Measurements from ENCODE around the gene RTN4R. TPM values are rescaled to one million over a fixed set of nuclear protein-coding genes. Genes with fewer than 3 reads are reported as not detected.
"Not testable (repeated sequence)": the region's sequence is repeated elsewhere in the genome, so short reads cannot be mapped to it uniquely, and the experiment has no call there.

Gene RTN4R
- total RNA-seq, 1 donor from 2014 or later = 36.0 TPM

DNA sequence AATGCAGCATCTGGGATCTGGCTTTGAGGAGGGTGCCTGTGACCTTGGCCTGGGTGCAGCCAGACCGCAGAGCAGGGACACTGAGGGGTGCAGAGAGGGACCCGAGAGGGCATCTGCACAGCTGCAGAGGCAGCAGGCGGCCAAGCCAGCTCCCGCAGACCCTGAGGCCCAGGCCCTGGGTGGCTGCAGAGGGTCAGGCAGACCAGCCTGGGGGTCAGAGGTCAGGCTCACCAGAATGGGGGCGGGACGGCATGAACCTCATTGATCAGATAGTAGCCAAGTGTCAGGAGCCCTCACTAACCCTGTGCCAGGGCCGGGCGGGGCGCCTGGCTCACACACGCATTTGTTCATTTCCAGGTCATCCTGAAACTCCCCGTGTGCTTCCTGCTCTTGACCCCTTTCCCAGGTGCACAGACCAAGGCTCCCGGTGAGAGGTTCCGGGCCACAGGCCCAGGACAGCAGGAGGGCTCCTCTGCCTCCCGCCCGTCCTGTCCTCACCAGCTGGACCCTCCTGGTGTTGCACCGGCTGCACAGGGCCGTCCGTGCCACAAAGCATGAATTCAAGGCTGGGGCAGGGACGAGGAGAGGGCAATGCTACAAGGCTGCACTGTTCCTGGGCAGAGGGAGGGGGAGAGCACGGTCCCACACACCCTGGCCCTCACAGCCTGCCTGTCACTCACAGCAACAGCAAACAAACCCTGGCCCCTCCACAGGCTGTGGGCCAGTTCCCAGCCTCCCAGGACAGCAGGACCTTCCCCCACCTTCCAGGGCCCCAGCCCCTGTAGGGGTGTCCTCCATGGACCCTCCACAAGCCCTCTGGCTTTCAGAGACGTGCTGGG lies 3.3 kb downstream of the RTN4R start:
- Mint-ChIP-seq H3K4me1 (ENCODE audit: low read depth) (peaks cover 17% of the 10 kb centered on the region), H3K4me3 (ENCODE audit: low read depth) (no peak overlapping the region), H3K9me3 (ENCODE audit: low read depth) (no peaks in the 10 kb centered on the region), H3K27ac (no peak overlapping the region), H3K36me3 (ENCODE audit: insufficient read depth) (no peaks in the 10 kb centered on the region), H3K27me3 (no peaks in the 10 kb centered on the region)
- no peak for DNase-seq (ENCODE audit: low spot score, unreplicated experiment)
- no peak for TF ChIP-seq CTCF (IDR thresholded peaks at IDR 0.05; ENCODE audit: unreplicated experiment)

GRCh38 chr22:20263404-20264281 lies 4.5 kb downstream of the RTN4R start:
- H3K4me1 Mint-ChIP-seq (ENCODE audit: low read depth) = peaks cover 14% of the 10 kb centered on the region
- H3K4me3 Mint-ChIP-seq (ENCODE audit: low read depth); H3K9me3 Mint-ChIP-seq (ENCODE audit: low read depth); H3K27ac Mint-ChIP-seq; H3K36me3 Mint-ChIP-seq (ENCODE audit: insufficient read depth); DNase-seq (ENCODE audit: low spot score, unreplicated experiment); H3K27me3 Mint-ChIP-seq: not testable (repeated sequence)

DNA sequence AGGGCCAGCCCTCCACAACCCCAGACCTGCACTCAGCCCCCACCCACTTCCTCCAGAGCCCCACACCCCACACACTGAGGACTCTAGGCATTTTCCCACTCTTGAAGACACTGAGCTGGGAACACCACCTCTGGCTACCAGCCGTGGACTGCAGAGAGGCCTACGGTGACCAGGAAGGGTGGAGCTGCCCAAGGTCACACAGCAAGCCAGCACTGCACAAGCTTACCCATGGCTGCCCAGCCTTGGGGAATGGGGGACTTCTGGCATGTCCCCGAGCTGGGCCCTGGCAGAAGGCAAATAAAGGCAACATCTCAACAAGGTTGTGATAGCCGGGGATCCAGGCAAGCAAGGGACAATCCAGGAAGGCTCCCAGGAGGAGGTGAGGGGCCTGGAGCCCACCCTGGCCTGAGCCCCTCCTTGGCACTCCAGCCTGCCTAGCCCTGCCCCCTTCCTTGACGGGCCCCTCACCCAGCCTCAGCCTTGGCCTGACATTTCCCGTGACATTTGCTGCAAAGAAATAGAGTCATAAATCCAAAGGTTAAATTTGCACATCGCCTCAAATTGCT lies 5.5 kb downstream of the RTN4R start:
- no peak for TF ChIP-seq CTCF (IDR thresholded peaks at IDR 0.05; ENCODE audit: unreplicated experiment)
- no peak for DNase-seq (ENCODE audit: low spot score, unreplicated experiment)
- Mint-ChIP-seq H3K27ac (no peak overlapping the region), H3K9me3 (ENCODE audit: low read depth) (no peaks in the 10 kb centered on the region), H3K4me3 (ENCODE audit: low read depth) (no peak overlapping the region), H3K36me3 (ENCODE audit: insufficient read depth) (no peaks in the 10 kb centered on the region), H3K4me1 (ENCODE audit: low read depth) (peaks cover 13% of the 10 kb centered on the region), H3K27me3 (no peaks in the 10 kb centered on the region)

DNA sequence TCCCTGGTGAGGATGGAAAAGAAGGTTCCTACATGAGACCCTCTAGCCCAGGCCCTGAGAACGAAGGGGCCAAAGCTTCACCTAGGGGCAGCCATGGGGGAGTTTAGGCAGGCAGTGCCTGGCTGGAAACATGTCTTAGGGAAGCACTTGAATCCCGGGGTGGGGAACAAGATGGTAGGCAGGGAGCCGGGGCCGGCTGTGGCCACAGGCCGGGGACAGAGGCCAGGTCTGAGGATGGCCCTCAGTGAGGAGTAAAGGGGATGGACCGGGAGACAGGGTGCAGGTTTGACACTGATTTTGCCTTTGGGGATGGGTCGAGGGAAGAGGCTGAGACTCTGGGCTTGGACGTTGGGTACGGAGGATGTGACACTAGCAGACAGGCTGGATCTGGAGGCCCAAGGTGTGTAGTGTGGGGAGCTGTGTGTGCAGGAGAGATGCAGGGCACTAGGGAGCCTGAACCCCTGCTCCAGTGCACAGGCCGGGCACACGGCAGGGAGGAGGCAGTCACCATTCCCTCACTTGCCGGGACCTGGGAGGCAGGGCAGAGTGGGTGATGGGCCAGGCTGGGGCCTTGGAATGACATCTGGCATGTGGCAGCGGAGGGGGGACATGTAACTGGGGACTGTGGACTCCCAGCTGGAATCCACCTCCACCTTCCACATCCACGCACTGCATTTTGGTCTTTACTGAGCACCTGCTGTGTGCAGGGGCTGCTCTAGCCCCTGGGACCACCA lies 6.1 kb downstream of the RTN4R start:
- TF ChIP-seq CTCF (IDR thresholded peaks at IDR 0.05; ENCODE audit: unreplicated experiment) = no peak
- H3K4me1 Mint-ChIP-seq (ENCODE audit: low read depth) = peaks cover 13% of the 10 kb centered on the region
- no peak overlapping the region for H3K27ac Mint-ChIP-seq
- no peaks in the 10 kb centered on the region for H3K27me3 Mint-ChIP-seq
- H3K4me3 Mint-ChIP-seq (ENCODE audit: low read depth) = no peak overlapping the region
- no peaks in the 10 kb centered on the region for H3K36me3 Mint-ChIP-seq (ENCODE audit: insufficient read depth)
- no peaks in the 10 kb centered on the region for H3K9me3 Mint-ChIP-seq (ENCODE audit: low read depth)
- no peak for DNase-seq (ENCODE audit: low spot score, unreplicated experiment)

GRCh38 chr22:20260071-20260765 lies 7.9 kb downstream of the RTN4R start:
- Mint-ChIP-seq H3K4me1 (ENCODE audit: low read depth) (peaks cover 9% of the 10 kb centered on the region), H3K36me3 (ENCODE audit: insufficient read depth) (no peaks in the 10 kb centered on the region), H3K9me3 (ENCODE audit: low read depth) (no peaks in the 10 kb centered on the region), H3K4me3 (ENCODE audit: low read depth) (no peak overlapping the region), H3K27me3 (no peaks in the 10 kb centered on the region), H3K27ac (no peak overlapping the region)
- no peak for TF ChIP-seq CTCF (IDR thresholded peaks at IDR 0.05; ENCODE audit: unreplicated experiment)
- DNase-seq (ENCODE audit: low spot score, unreplicated experiment) = no peak

Measured in progenitor cell of endocrine pancreas (in vitro differentiated cells).